GM18873 (cell line): ENCODE measurements around the gene SUCO.
"Not testable (repeated sequence)": the region's sequence is repeated elsewhere in the genome, so short reads cannot be mapped to it uniquely, and the experiment has no call there.

Experiments
- ATAC-seq: cut with Tn5 transposase; IDR thresholded peaks from one replicate; pipeline ENCODE4 v1.9.1; 2021; ENCODE audit warnings: mild to moderate bottlenecking, moderate library complexity, moderate number of reproducible peaks; ENCODE audit not compliant: unreplicated experiment, low FRiP score

Gene SUCO

GRCh38 chr1:172532700-172533512 lies at the start of gene SUCO:
Gene SUCO (plus strand): TSS chr1:172533150. CDS start chr1:172533436, 286 bp downstream.
- ATAC-seq, result peak; percentile 82

DNA sequence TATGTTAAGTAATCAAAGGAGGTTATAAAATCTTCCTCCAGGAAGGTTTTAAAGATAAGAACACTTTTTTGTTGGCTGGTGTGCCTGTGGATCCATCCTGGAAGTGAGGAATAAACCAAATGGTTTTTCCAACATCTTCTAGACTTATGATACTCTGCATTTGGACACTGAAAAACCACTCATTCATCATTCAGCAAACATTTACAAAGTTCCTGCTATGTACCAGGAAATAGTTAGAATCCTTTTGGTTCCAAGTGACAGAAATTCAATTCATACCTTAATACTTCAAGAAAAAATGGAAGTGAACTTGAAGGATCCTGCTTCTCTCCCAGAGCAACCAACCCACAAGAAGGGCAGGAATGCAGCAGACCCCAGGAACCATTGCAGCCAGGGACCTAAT lies 49.5 kb upstream of the SUCO start:
- ATAC-seq, result no peak

- no peak for ATAC-seq
Measured at GRCh38 chr1:172484252-172484651, 48.7 kb upstream of the SUCO start.

GRCh38 chr1:172485626-172486025 lies 47.3 kb upstream of the SUCO start:
- no peak for ATAC-seq

GRCh38 chr1:172486805-172487454 lies 46.0 kb upstream of the SUCO start:
- ATAC-seq, result no peak

DNA sequence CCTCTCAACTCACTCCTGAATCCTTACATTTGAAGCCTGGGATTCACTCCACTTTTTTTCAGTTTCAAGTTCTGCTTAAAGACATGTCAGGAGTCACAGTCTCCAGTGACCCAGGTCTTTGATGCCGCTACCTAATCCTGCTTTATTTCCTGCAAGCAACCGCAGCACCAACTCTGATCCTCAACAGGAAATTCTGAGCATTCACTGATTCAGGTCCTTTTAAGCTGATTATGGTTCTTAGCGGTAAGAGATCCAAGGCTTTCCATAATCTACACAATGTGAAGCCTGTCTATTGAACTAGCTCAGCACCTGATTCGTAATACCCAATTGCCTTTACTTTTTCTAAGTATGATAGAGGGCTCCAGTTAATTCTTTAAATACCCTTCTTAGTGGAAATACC lies 45.4 kb upstream of the SUCO start:
- no peak for ATAC-seq

DNA sequence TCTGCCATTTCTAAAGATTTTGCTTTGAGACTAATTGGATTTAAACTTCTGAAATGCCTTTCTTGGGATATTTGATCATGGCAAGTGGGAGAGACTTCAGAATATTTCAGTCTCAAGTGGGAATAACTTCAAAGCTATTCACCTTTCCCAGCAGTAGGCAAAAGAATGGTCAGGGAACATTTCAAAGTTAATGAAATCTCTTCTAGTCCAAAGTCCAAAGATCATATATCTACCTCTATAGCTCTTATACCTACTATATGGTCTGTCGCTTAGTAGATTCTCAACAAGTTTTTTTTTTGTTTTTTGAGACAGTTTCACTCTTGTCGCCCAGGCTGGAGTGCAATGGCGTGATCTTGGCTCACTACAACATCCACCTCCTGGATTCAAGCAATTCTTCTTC lies 44.6 kb upstream of the SUCO start:
- ATAC-seq, result no peak

GRCh38 chr1:172489847-172490246 lies 43.1 kb upstream of the SUCO start:
- no peak for ATAC-seq

DNA sequence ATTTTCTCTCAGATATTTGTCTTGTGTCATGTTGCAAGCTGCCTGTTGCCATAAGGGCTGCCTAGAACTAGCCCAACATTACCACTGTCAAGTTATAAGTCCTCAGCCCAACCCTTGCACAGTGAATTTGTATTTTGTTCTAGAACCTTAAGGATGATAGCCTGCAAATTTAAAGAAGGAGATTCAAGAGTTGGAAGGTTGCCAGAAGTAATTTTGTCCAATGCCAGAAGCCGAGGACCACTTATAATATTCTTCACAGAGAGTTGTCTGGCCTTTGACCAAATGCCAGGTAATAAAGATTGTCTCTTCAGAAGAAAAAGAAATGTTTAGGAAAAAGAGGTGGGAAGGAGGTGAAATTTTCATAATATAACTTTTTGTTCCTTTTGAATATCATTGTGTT lies 40.5 kb upstream of the SUCO start:
- ATAC-seq, result no peak

GRCh38 chr1:172494166-172494565 lies 38.8 kb upstream of the SUCO start:
- ATAC-seq, result no peak

DNA sequence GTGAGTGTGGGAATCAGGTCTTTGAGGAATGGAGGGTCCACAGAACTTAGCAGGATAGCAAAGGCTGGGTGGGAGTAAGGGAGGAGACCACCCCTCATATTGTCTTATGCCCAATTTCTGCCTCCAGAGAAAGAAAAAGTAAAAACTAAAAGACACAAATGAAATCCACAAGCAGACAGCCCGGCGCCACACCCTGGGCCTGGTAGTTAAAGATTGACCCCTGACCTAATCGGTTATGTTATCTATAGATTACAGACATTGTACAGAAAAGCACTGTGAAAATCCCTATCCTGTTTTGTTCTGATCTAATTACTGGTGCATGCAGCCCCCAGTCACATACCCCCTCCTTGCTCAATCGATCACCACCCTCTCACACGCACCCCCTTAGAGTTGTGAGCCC lies 36.8 kb upstream of the SUCO start:
- ATAC-seq, result not testable (repeated sequence)

DNA sequence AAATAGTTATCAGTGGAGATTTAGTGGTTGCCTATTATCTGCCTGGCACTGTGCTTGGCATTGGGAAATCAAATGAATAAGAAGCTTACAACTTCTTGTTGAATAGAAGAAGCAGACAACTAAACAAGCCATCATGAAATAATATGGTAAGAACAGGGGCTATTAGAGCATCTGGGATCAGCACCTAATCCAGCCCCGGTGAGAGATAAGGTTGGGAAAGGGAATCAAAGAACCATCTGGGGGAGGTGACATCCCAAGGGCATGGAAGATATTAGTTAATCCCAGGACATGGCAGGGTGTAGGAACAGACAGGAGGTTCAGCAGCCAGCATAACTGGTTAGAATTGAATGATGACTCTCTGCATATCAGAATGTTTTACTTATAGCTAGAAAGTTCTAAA lies 36.3 kb upstream of the SUCO start:
- ATAC-seq, result no peak

GRCh38 chr1:172497230-172497629 lies 35.7 kb upstream of the SUCO start:
- no peak for ATAC-seq

DNA sequence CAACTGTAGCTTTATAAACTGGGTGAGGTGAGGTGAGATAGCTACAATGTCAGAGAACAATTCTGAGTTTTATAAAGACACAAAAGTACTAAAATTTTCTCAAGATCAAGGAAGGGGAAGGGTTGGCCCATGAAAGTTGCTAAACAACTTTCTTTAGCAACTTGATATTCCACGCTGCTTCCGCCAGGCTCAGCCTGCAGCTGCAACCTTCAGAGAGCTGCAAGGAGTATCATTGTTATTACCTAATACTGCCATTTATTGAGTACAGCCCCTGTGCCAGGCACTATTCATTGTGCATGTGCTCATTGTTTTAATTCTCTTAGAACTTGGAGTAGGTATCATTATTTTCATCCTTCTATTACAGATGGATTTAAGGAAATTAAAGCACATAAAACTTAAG lies 34.1 kb upstream of the SUCO start:
- no peak for ATAC-seq

- no peak for ATAC-seq
Measured at GRCh38 chr1:172499636-172500141, 33.3 kb upstream of the SUCO start.

DNA sequence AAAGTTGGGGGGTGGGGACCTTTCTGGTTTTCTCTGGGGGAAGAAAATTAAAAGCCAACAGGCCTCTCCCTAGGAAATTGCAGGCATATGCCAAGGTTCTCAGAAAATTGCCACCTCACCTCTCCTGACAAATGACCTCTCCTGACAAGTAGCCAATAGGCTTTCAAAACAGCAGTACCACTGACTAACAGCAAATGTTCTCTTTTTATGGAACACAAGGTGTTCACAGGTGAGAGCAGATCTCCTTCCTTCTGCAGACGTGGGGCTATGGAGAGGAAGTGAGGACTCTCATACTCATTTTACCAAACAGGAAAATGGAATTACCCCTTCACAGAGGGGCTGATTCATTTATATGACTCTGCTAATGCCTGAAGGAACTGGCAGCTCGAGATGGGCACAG lies 32.7 kb upstream of the SUCO start:
- ATAC-seq, result no peak

- ATAC-seq, result no peak
Measured at GRCh38 chr1:172507741-172508140, 25.2 kb upstream of the SUCO start.

DNA sequence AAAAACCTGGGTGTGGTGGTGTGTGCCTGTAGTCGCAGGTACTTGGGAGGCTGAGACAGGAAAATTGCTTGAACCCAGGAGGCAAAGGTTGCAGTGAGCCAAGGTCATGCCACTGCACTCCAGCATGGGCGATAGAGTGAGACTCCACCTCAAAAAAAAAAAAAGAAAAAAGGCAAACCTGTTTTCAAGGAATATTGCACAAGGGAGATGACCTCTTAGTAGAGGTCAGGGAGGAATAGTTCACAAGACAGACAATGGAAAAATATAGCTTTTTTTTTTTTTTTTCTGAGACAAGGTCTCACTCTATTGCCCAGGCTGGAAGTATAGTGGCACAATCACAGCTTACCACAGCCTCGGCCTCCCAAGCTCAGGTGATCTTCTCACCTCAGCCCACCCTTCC lies 22.5 kb upstream of the SUCO start:
- no peak for ATAC-seq

DNA sequence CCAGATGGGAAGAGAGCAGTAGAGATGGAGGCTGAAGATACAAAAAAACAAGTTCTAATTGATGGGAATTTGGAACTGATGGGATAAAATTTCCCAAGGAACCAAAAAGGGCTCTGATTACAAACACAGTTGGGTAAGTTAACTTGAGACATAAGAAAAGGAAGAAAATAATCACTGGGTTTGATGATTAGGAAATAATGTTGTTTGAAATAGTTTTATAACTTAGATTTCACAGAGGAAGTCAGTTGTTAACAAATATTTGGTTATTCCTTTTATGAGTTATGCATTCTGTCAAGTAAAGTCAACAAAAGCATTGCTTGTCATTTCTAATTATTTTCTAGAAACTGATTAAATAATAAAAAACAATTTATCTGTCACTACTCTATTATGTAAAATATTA lies 20.4 kb upstream of the SUCO start:
- ATAC-seq, result no peak

DNA sequence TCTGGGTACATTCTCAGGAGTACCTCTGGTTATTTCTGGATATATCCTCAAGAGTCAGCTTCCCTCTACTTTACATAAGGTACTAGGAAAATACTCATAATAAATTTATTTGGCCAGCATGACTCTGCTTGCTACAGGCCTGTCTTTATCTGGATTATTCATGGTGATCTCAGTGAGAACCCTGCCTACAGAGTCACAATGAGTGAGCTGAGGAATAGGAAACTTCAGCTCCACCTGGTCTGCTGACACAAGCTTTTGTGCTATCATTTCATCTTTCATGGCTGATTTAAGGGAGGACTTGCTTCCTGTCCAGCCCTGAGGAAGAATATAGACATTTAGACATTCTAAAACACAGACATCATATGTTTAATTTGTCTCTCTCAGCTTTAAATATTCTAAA lies 19.5 kb upstream of the SUCO start:
- no peak for ATAC-seq

DNA sequence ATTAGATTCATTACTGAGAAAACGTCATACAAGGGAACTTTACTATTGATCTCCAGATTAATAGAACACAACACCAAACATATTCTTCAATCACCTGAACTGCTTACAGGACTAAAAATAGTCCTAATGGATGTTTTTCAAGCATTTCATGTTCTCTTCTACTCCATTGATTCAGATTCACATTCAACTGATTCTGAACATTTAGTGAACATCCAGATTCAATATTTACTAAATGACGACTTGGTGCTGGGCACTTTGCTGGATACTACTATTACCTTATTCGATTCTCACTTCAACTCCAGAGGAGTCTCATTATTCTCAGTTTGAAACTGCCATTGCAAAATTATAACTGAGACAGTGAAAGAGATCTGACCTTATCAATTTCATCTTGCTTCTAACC lies 18.8 kb upstream of the SUCO start:
- no peak for ATAC-seq

DNA sequence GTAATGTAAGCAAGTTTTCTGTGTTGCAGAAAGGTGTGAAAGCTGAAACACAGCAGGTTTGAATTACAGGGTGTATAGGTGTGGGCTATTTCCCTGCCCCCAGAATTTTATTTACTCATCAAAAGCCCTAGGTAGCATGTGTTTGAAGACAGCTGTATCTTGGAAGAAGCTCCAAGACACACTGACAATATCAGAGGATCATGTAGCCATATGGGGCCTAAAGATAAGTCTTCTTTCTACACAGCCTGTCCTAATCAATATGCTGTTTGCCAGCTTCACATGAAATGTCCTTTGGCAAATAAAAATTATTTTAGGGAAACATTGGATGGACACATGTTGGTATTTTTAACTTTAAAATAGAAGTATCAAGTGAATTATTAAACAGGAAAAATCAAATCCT lies 17.5 kb upstream of the SUCO start:
- ATAC-seq, result no peak
